HG03460 (cell line): ENCODE results near the gene TAS1R1.
"Not testable (repeated sequence)": the region's sequence is repeated elsewhere in the genome, so short reads cannot be mapped to it uniquely, and the experiment has no call there.

Experiments
- ATAC-seq: cut with Tn5 transposase; IDR thresholded peaks from one replicate; pipeline ENCODE4 v1.9.1; 2021; ENCODE audit not compliant: unreplicated experiment

The TAS1R1 gene

GRCh38 chr1:6588128-6588892 lies 33.2 kb downstream of the TAS1R1 start:
- no peak for ATAC-seq

DNA sequence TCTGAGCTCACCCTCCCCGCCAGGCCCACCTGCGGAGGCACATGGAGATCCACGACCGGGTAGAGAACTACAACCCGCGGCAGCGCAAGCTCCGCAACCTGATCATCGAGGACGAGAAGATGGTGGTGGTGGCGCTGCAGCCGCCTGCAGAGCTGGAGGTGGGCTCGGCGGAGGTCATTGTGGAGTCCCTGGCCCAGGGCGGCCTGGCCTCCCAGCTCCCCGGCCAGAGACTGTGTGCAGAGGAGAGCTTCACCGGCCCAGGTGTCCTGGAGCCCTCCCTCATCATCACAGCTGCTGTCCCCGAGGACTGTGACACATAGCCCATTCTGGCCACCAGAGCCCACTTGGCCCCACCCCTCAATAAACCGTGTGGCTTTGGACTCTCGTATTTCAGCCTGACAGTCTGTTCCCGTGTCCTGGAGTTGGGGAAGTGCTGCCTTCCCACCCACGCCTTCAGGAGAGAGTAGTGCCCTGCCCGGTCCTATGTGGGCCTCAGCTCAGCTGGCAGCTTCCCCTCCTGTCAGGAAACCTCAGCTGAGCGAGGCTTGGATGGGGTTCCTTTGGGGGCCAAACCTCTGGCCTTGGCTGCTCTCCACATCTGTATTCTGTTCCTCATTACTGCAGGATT lies 33.9 kb downstream of the TAS1R1 start:
- ATAC-seq, result no peak

- ATAC-seq, result no peak
These were observed 34.9 kb downstream of the TAS1R1 start for GRCh38 chr1:6590046-6590445.

- no peak for ATAC-seq
These were observed 36.1 kb downstream of the TAS1R1 start for GRCh38 chr1:6591222-6591621.

DNA sequence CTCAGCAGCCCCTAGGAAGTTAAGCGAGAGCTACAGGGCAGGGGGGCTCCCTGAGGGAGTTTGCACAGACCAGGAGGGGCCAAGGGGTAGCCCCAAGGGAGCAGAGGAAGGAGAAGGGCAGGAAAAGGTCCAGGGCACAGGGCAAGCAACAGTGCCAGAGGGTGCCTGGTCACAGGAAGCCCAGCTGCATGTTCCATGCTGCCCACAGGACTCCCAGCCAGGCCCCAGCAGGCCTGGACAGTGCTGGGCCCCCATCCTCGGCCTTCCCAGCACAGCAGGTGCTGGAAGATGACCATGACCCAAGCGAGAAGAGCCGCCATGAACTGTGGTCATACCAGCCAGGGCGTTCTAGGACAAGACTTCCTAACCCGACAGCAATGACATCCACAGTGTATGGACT lies 36.5 kb downstream of the TAS1R1 start:
- ATAC-seq, result no peak

DNA sequence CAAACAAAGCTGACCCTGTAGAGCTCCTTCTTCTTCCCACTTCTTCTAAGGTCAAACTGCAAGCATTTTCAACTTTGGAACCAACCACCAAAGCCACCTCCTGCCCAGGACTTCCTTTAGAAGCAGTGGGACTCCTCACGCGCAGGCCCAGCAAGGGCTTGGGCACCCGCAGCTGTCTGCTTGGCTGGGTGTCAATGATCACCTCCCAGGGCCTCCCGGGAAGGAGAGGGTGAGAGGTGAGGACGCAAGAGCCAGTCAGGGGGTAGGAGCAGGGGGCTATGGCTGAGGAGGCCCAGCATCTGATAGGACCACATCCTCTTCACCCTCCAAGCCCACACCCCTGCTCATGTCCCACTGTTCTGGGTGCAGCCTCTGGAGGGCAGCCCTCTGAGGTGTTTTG lies 37.3 kb downstream of the TAS1R1 start:
- ATAC-seq, result no peak

GRCh38 chr1:6592865-6593593 lies 37.9 kb downstream of the TAS1R1 start:
- no peak for ATAC-seq

GRCh38 chr1:6593810-6594209 lies 38.7 kb downstream of the TAS1R1 start:
- no peak for ATAC-seq

- ATAC-seq, result no peak
These were observed 40.1 kb downstream of the TAS1R1 start for GRCh38 chr1:6594977-6595740.

DNA sequence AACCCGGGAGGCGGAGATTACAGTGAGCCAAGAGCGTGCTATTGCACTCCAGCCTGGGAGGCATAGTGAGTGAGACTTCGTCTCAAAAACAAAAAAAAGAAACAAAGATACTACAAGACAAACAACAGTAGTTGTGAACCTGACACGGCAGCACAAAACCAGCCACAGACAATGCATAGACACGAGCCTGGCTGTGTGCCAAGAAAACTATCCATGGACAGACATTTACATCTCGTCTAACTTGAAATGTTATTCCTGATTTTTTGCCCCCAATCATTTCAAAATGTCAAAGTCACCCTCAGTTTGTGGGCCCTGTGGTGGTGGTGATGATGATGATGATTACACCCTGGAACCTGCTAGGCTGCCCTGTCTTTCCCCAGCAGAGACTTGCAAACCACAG lies 41.2 kb downstream of the TAS1R1 start:
- ATAC-seq, result no peak

GRCh38 chr1:6596886-6597776 lies 42.0 kb downstream of the TAS1R1 start:
- ATAC-seq, result no peak

GRCh38 chr1:6597777-6598131 lies 42.6 kb downstream of the TAS1R1 start:
- no peak for ATAC-seq

DNA sequence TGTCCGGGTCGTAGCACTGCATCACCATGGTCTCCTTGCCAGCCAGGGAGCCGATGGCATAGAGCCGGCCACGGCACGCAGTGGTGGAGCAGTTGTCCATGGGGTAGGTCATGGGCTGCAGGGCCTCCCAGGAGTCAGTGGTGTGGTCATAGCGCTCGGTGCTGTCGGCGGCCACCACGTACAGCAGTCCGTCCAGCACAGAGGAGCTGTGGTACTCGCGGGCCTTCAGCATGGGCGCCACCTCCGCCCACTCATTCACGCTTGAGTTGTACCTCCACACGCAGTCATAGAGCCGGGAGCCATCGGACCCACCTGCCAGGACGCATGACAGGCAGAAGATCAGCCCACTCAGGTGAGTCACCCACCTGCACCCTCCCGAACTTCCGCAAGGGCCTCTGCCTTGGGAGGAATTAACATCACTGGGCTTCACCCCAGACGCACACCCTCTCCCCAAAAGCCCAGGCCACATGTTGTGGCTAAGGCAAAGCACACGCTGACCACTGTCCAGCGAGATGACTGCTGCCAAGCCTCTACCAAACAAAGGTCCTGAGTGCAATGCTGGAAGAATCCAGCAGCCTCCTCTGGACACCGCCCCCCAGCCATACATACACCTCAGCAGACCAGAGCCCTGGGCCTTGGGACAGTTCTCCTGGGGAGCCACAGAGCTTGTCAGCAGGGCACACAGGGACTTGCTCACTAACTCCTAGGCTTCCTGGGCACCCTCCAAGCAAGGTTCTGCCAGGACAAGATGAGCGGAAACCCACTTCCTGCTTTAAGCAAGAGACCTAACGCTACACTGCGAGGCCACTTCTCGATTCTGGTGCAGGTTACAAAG lies 44.3 kb downstream of the TAS1R1 start:
- ATAC-seq, result no peak

GRCh38 chr1:6599991-6600390 lies 44.9 kb downstream of the TAS1R1 start:
- not testable (repeated sequence) for ATAC-seq

GRCh38 chr1:6600410-6601048 lies 45.4 kb downstream of the TAS1R1 start:
- no peak for ATAC-seq

GRCh38 chr1:6601049-6601922 lies 46.2 kb downstream of the TAS1R1 start:
- no peak for ATAC-seq

DNA sequence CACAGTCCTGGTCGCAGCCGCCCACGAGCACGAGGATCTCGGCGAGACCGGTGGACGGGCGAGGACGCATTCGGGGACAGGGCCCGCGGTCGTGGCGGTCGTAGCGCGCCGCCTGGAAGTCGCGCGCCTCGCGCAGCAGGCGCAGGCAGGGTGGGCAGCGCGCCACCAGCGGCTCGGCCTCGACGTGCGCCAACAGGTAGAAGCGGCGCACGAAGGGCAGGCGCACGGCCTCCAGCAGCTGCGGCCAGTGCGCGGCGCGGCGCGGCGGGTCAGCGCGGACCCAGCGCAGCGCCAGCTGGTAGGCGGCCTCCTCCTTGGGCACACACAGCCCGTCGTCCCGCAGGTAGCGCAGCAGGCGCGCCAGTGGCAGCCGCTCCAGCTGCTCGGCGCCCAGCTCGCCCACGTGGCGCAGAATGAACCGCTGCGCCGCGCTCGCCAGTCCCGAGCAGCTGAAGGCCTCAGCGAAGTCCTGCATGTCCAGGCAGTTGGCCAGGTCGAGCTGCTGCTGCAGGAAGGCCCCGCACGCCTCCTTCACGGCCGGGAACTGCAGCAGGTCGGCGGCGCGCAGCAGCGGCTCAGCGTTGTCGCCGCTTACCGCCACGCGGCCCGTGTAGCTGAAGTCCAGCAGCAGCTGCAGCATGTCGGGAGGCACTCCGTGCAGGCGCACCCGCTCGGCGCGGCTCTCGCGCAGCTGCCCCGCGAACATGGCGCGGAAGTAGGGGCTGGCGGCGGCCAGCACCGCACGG lies 47.0 kb downstream of the TAS1R1 start:
- peak; percentile 9 for ATAC-seq
